NB4 (cell line): ENCODE measurements around the gene CLSTN1.

Experiments used
- MYC ChIP-seq: IDR thresholded peaks from 2 replicates; pipeline ENCODE4 v1.6.1; 2011; ENCODE audit warnings: low read depth, low read length
- POLR2A ChIP-seq: IDR thresholded peaks from 2 replicates; pipeline ENCODE4 v1.6.1; 2011; ENCODE audit warnings: mild to moderate bottlenecking; ENCODE audit not compliant: insufficient read length; ENCODE audit errors: extremely low read depth
- TF ChIP-seq, protein P1 (sequence below): IDR thresholded peaks from one replicate; pipeline ENCODE4 v1.5.1; 2012; ENCODE audit warnings: low read depth, low read length
- TF ChIP-seq, protein P2 (sequence below): IDR thresholded peaks from 2 replicates; pipeline ENCODE4 v1.6.1; 2011; ENCODE audit warnings: low read depth, low read length

DNA sequence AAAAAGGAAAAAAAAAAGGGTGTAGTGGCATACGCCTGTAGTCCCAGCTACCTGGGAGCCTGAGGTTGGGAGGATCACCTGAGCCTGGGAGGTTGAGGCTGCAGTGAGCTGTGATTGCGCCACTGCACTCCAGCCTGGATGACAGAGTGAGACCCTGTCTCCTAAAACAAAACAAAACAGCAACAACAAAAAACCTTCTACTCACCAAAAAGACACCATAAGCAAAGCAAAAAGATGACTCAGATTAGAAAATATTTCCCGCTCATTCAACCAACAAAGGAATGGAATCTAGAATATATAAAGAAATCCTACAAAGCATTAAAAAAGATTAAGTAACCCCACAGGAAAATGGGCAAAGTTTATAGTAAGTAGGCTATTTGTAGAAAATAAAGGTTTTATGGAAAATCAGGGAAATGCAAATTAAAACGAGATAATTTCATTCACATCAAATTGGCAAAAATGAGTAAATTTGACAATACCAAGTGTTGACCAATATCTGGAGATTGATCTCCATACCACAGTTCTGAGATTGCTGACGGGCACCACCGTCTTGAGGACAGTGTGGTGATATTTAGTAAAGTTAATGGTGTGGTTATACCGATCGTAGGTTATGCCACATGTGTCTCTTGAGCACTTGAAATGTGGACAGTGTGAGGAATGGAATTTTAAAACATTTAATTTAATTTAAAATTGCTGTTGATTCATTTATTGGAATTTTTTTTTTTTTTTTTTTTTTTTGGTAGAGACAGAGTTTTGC, 118.2 kb downstream of the CLSTN1 start:
- TF ChIP-seq, protein P1, sequence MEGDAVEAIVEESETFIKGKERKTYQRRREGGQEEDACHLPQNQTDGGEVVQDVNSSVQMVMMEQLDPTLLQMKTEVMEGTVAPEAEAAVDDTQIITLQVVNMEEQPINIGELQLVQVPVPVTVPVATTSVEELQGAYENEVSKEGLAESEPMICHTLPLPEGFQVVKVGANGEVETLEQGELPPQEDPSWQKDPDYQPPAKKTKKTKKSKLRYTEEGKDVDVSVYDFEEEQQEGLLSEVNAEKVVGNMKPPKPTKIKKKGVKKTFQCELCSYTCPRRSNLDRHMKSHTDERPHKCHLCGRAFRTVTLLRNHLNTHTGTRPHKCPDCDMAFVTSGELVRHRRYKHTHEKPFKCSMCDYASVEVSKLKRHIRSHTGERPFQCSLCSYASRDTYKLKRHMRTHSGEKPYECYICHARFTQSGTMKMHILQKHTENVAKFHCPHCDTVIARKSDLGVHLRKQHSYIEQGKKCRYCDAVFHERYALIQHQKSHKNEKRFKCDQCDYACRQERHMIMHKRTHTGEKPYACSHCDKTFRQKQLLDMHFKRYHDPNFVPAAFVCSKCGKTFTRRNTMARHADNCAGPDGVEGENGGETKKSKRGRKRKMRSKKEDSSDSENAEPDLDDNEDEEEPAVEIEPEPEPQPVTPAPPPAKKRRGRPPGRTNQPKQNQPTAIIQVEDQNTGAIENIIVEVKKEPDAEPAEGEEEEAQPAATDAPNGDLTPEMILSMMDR, result no peak
- TF ChIP-seq POLR2A, result no peak
- no peak for TF ChIP-seq MYC
- TF ChIP-seq, protein P2, sequence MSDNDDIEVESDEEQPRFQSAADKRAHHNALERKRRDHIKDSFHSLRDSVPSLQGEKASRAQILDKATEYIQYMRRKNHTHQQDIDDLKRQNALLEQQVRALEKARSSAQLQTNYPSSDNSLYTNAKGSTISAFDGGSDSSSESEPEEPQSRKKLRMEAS, result no peak
